Stimulated activated CD8-positive, alpha-beta memory T cell treated with anti-CD3 and anti-CD28 coated beads, Interleukin-4, amount 100 ng/mL, for 24 hours (primary cell): ENCODE results near the gene SLC35G6.

Source experiments
- DNase-seq: peaks from one replicate; pipeline ENCODE4 v3.0.0-alpha.2; 2020; ENCODE audit warnings: low read depth

Gene SLC35G6

DNA sequence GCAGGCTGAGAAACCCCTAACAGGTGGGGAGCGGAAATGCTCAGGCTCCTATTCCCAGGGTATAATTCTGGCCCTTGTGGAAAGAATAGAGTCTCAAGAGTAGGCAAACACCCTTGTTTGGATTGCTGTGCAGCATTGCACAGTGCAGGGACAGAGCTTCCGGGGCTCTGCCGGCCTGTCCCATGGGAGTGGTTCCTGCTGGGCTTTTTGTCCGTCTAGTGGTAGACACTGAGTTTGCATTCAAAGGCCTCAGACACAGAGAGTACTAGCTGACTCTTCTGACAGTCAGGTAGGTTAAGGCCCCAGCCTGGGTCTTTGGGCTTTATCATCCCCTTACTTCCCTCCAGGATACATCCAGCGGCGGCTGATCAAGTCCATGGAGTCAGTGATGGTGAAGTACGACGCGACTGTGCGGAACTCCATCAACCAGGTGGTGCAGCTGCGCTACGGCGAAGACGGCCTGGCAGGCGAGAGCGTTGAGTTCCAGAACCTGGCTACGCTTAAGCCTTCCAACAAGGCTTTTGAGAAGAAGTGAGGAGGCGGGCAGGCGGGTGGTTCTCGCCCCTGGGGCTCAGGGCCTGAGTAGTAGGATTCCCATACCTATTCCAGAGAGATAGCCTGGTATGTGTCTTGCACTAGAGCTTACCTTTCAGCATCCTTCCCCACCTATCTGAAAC, 21.1 kb downstream of the SLC35G6 start:
- DNase-seq = no peak

DNA sequence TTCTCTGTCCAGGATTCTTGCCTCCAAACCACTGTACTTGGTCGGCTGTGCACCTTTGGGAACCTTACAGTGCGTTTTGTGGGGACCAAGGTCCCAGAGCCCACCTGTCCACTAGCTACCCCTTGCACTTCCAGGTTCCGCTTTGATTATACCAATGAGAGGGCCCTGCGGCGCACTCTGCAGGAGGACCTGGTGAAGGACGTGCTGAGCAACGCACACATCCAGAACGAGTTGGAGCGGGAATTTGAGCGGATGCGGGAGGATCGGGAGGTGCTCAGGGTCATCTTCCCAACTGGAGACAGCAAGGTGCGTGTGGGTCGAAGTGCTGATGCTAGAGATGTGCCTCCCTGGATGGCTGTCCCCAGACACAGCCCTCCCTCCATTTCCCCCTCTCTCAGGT, 21.7 kb downstream of the SLC35G6 start:
- DNase-seq = no peak

DNA sequence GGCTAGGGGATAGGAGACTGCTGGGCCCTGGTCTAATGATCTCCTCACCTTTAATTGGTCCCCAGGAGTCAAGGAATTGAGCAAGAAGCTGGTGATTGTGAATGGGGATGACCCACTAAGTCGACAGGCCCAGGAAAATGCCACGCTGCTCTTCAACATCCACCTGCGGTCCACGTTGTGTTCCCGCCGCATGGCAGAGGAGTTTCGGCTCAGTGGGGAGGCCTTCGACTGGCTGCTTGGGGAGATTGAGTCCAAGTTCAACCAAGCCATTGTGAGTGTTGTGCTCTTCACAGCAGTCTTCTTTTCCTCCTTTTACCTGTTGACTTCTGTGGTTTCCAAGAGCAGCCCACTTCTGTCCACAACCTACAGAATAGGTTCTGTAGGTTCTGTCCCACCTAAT, 22.3 kb downstream of the SLC35G6 start:
- DNase-seq = no peak

DNA sequence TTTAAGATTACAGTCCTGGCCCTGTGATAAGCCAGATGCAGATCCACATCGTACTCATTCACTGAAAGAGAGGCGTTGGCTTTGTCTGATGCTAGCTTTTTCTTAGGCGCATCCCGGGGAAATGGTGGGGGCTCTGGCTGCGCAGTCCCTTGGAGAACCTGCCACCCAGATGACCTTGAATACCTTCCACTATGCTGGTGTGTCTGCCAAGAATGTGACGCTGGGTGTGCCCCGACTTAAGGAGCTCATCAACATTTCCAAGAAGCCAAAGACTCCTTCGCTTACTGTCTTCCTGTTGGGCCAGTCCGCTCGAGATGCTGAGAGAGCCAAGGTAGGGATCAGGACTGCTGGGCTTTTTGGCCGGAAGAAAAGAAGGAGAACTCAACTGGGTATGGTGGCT, 26.9 kb downstream of the SLC35G6 start:
- no peak for DNase-seq

DNA sequence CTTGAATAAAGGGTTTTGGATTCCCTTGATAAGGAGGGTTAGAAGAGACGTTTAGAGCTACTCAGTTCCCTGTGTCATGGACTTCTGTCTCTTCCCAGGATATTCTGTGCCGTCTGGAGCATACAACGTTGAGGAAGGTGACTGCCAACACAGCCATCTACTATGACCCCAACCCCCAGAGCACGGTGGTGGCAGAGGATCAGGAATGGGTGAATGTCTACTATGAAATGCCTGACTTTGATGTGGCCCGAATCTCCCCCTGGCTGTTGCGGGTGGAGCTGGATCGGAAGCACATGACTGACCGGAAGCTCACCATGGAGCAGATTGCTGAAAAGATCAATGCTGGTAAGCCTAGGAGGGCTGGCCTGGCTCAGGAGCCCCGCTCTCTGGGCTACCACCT, 27.6 kb downstream of the SLC35G6 start:
- no peak for DNase-seq

DNA sequence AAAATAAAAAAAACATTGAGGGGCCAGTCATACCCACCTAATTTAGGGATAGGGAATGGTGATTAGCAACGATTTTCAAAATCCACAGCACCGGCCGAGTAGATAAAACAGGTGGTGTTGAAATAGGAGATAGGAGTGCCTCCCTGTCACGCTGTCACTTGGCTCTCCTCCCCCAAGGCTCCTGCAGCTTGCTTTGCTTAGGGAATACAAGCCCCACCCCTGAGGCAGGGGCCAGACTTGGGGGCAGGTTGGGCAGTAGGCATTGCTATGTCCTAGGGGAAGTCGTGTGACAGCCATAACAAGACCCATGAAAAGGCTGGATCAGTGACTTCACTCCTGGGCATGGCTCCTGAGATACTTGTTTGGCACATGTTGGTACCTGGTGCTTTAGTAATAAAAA, 28.7 kb downstream of the SLC35G6 start:
- DNase-seq = no peak

DNA sequence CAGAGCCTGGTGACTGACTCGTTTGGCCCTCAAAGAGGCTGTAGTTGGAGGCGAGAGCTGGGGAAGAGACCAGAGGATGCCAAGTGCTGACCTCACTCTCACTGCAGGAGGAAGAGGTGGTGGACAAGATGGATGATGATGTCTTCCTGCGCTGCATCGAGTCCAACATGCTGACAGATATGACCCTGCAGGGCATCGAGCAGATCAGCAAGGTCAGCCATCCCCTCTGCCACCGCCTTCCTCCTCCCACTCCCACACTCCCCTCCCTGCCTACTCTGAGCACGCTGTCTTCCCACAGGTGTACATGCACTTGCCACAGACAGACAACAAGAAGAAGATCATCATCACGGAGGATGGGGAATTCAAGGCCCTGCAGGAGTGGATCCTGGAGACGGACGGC, 29.9 kb downstream of the SLC35G6 start:
- DNase-seq = no peak

DNA sequence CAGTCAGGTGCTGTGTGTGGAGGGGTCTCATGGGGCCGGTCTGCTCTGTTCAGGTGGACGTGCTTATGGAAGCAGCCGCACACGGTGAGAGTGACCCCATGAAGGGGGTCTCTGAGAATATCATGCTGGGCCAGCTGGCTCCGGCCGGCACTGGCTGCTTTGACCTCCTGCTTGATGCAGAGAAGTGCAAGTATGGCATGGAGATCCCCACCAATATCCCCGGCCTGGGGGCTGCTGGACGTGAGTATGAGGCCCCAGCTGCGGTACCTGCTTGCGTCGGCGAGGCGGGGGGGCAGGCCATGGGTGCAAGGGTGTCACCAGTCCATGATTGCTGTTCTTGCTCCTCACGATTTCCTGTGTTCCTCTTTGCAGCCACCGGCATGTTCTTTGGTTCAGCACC, 30.9 kb downstream of the SLC35G6 start:
- DNase-seq = no peak

DNA sequence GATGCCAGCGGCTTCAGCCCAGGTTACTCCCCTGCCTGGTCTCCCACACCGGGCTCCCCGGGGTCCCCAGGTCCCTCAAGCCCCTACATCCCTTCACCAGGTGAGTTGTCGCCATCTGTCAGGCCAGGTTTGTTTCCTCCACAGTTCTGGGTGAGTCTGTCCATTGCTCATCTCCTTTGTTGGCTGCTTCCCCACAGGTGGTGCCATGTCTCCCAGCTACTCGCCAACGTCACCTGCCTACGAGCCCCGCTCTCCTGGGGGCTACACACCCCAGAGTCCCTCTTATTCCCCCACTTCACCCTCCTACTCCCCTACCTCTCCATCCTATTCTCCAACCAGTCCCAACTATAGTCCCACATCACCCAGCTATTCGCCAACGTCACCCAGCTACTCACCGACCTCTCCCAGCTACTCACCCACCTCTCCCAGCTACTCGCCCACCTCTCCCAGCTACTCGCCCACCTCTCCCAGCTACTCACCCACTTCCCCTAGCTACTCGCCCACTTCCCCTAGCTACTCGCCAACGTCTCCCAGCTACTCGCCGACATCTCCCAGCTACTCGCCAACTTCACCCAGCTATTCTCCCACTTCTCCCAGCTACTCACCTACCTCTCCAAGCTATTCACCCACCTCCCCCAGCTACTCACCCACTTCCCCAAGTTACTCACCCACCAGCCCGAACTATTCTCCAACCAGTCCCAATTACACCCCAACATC, 31.7 kb downstream of the SLC35G6 start:
- DNase-seq = no peak

DNA sequence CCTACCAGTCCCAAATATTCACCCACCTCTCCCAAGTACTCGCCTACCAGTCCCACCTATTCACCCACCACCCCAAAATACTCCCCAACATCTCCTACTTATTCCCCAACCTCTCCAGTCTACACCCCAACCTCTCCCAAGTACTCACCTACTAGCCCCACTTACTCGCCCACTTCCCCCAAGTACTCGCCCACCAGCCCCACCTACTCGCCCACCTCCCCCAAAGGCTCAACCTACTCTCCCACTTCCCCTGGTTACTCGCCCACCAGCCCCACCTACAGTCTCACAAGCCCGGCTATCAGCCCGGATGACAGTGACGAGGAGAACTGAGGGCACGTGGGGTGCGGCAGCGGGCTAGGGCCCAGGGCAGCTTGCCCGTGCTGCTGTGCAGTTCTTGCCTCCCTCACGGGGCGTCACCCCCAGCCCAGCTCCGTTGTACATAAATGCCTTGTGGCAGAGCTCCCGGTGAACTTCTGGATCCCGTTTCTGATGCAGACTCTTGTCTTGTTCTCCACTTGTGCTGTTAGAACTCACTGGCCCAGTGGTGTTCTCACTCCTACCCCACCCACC, 32.7 kb downstream of the SLC35G6 start:
- DNase-seq = no peak

DNA sequence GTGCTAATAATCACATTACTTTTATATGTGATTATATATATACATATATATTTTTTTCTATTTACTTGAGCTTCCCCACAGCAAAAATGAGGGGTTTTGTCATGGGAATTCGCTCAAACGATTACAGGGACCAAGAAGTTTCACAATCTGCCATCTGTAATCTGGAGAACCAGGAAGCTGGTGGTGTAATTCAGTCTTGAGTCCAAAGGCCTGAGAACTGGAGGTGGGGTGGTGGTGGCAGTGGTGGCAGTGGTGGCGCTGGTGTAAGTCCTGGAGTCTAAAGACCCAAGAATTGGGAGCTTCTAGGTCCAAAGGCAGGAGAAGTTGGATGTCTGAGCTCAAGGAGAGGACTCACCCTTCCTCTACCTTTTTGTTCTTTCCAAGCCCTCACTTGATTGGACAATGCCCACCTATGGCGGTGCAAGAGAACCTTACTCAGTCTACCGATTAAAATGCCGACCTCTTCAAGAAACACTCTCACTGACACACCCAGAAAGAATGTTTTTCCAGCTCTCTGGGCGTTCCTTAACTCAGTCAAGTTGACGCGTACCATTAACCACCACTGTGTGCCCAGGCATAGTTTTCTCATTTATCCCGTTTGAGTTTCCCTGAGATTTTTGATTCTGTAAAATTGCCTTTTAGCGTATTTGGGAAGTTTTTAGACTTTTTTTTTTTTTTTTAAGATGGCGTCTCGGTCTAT, 34.8 kb downstream of the SLC35G6 start:
- no peak for DNase-seq

DNA sequence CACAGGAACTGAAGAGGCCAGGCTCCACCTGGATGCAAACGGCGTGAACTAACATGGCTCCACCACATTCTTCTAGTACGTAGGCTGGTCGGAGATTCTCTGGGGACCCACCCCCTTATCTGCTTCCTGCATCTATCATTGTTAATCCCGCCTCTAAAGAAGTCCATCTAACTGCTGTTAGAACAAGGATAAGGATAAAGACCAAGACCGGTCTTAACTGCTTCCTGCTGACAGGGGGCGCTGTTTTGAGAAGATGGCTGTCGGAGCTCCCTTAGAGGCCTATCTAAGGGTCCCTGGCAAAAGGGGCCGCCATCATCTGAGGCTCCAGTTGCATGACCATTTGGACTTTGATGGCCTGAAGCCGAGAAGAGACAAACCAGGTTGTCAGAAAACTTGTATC, 41.8 kb downstream of the SLC35G6 start:
- peak; percentile 19 for DNase-seq

DNA sequence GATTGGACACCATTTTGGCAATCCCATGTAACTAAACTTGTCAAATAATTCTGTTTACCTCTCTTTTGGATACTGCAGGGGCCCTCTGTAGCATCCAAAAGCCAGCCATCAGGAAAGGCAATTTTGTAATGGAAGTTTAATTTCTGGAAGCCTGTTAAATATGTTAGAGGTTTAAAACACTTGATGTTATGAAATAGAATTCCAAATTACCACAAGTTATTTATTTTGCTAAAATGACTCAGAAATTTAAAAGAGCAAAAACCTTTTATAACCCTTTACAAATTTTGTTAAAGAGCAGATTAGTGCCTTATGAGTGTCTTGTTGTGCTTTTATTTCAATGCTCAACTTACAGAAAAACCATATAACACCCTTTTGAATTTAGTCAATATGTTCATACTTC, 47.6 kb downstream of the SLC35G6 start:
- no peak for DNase-seq

DNA sequence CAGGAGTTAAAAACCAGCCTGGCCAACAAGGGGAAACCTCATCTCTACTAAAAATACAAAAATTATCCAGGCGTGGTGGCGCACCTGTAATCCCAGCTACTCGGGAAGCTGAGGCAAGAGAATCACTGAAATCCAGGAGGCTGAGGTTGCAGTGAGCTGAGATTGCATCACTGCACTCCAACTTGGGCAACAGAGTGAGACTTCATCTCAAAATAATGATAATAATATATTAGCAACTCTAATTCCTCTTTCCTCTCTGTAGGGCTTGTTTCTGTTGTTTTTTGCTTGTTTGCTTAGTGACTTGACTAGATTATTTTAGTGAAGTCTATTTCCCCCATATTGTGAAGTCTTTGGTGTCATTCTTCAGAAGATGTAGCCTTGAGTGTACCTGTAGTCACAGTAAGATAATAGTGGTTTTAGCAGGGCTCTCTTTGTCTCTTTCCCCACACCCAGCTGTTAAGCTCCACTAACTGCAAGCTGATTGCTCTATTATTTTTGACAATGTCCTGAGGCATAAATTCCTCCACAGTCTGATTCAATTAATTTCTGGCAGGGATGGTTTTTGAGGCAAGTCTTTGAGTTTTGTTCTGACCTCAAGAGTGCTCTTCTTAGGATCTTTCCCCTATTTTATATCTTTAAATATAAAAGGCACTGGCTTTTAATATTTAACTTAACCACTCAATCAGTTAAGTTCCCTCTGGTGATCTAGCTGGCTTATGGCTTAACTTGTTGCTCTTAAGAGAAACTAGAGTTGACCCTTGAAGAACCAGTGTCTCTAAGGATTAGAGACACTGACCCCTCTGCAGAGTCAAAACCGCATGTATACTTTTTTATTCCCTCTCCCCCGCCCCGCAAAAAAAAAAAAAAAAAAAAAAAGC, 49.0 kb downstream of the SLC35G6 start:
- no peak for DNase-seq
